Activated T-cell treated with anti-CD3 and anti-CD28 coated beads, Interleukin-2, amount 50 U/mL, for 24 hours (primary cell): ENCODE results near the gene TMEM131L.
"Not testable (repeated sequence)": the region's sequence is repeated elsewhere in the genome, so short reads cannot be mapped to it uniquely, and the experiment has no call there.

Source experiments
- DNase-seq: peaks from one replicate; pipeline ENCODE4 v3.0.0-alpha.2; 2020
- H3K27ac Mint-ChIP-seq: 2 replicates; pipeline ENCODE4 v1.8.0; 2020; ENCODE audit warnings: mild to moderate bottlenecking, mixed read lengths
- H3K27me3 Mint-ChIP-seq: 2 replicates; pipeline ENCODE4 v1.8.0; 2020; ENCODE audit warnings: mixed read lengths
- H3K36me3 Mint-ChIP-seq: 2 replicates; pipeline ENCODE4 v1.8.0; 2020; ENCODE audit warnings: low read depth, mixed read lengths
- H3K4me1 Mint-ChIP-seq: 2 replicates; pipeline ENCODE4 v1.8.0; 2020; ENCODE audit warnings: low read depth, mixed read lengths
- H3K4me3 Mint-ChIP-seq: 2 replicates; pipeline ENCODE4 v1.8.0; 2020; ENCODE audit warnings: mild to moderate bottlenecking, moderate library complexity, mixed read lengths
- H3K9me3 Mint-ChIP-seq: 2 replicates; pipeline ENCODE4 v1.8.0; 2020; ENCODE audit warnings: mixed read lengths

TMEM131L gene

DNA sequence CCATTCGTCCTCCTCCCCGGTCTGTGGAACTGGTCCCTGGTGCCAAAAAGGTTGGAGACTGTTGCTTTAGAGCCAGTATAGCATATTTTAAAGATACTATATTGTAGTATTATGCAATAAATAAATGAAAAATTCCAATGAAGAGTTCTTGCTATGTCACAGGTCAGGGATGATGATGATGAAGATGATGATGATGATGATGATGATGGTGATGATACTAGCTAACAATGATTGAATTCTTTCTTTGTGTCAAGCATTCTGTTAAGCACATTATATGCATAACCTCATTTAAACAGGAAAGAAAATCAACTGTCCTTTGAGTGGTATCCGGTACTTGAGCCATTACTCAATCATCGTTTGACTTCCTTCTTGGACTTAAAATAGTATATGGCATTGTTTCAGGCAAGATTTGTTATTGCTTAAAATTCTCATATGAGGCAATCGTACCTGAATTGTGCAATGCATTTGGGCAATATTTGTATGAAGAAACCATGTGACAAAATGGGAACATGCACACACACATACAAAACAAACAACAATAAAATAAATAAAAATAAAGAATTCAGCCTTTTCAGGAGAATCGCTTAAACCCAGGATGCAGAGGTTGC, 195.2 kb downstream of the TMEM131L start:
- Mint-ChIP-seq H3K36me3 (no peaks in the 10 kb centered on the region), H3K27me3 (no peaks in the 10 kb centered on the region), H3K4me3 (no peak overlapping the region), H3K27ac (no peak overlapping the region), H3K9me3 (peaks cover 5% of the 10 kb centered on the region), H3K4me1 (no peaks in the 10 kb centered on the region)
- DNase-seq, result no peak

DNA sequence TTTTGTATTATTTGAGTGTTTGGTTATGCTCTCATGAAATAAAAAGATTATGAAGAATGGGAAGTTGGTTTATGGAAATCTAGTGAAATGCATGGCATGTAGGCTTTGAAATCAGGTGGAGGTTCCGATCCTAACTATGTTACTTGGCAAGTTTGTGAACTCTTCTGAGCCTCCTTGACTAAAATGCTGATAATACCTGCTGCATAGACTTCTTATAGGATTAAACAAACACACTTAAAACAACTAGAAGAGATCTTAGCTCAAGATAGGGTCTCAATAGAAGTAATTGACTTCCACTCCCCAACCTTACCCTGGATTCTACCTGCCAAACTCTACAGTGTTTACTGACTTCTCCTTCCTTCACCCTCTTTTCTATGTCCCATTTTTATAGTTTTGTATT, 195.7 kb downstream of the TMEM131L start:
- Mint-ChIP-seq H3K36me3 (no peaks in the 10 kb centered on the region), H3K27me3 (no peaks in the 10 kb centered on the region), H3K9me3 (peaks cover 5% of the 10 kb centered on the region), H3K27ac (no peak overlapping the region), H3K4me3 (no peak overlapping the region), H3K4me1 (no peaks in the 10 kb centered on the region)
- DNase-seq, result no peak

DNA sequence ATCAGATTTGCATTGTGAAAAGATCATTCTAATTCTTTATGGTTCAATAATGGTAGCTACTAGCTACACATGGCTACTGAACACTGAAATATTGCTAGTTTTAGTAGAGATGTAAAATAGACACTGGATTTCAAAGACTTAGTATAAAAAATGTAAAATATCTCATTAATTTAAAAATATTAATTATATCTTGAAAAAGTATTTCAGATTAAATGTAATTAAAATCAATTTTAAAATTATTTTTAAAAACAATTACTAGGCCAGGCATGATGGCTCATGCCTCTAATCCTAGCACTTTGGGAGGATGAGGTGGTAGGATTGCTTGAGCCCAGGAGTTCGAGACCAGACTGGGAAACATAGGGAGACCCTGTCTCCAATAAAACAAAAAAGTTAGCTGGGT, 197.5 kb downstream of the TMEM131L start:
- H3K9me3 Mint-ChIP-seq, result peaks cover 5% of the 10 kb centered on the region
- no peak for DNase-seq
- no peak overlapping the region for H3K4me3 Mint-ChIP-seq
- no peaks in the 10 kb centered on the region for H3K36me3 Mint-ChIP-seq
- H3K4me1 Mint-ChIP-seq, result no peaks in the 10 kb centered on the region
- H3K27me3 Mint-ChIP-seq, result peaks cover 6% of the 10 kb centered on the region
- H3K27ac Mint-ChIP-seq, result no peak overlapping the region

DNA sequence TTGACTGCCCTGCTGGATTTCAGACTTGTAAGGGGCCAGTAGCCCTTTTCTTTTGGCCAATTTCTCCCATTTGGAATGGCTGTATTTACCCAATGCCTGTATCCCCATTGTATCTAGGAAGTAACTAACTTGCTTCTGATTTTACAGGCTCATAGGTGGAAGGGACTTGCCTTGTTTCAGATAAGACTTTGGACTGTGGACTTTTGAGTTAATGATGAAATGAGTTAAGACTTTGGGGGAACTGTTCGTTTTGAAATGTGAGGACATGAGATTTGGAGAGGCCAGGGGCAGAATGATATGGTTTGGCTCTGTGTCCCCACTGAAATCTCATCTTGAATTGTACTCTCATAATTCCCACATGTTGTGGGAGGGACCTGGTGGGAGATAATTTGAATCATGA, 200.3 kb downstream of the TMEM131L start:
- not testable (repeated sequence) for H3K36me3 Mint-ChIP-seq, H3K9me3 Mint-ChIP-seq, H3K4me3 Mint-ChIP-seq, H3K27ac Mint-ChIP-seq, H3K4me1 Mint-ChIP-seq, H3K27me3 Mint-ChIP-seq, DNase-seq

DNA sequence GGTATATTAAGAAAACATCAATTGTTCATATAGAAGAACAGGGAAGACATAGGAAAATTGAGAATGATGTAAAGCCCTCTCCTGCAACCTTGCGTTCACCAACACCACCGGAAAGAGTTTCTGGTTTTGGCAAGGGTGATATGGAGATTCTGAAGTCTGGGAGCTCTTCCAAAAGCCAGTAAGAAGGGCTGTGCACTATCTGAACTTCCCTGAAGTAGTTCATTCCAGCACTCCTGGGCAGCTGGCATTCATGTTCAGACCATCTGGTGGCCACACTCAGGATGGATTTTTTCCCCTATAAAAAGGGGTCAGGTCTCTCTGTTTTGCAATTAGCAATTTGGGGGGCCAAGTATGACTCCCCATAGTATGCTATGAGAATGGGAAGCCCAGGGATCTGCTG, 202.5 kb downstream of the TMEM131L start:
- Mint-ChIP-seq H3K36me3 (no peaks in the 10 kb centered on the region), H3K4me1 (no peaks in the 10 kb centered on the region), H3K9me3 (no peaks in the 10 kb centered on the region), H3K27ac (no peak overlapping the region), H3K27me3 (peaks cover 12% of the 10 kb centered on the region), H3K4me3 (no peak overlapping the region)
- DNase-seq, result no peak

DNA sequence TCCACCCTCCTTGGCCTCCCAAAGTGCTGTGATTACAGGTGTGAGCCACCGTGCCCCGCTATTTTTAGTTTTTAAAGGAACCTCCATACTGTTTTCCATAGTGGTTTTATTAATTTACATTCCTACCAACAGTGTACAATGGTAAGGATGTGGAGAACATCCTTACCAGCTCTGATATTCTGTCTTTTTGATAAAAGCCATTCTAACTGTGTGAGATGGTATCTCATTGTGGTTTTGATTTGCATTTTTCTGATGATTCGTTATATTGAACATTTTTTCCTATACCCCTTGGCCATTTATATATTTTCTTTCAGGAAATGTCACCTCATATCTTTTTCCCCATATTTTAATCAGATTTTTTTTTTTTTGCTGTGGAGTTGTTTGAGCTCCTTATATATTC, 203.7 kb downstream of the TMEM131L start:
- Mint-ChIP-seq H3K4me1 (no peaks in the 10 kb centered on the region), H3K27ac (no peak overlapping the region), H3K27me3 (peaks cover 12% of the 10 kb centered on the region), H3K4me3 (no peak overlapping the region), H3K9me3 (no peaks in the 10 kb centered on the region), H3K36me3 (no peaks in the 10 kb centered on the region)
- no peak for DNase-seq

DNA sequence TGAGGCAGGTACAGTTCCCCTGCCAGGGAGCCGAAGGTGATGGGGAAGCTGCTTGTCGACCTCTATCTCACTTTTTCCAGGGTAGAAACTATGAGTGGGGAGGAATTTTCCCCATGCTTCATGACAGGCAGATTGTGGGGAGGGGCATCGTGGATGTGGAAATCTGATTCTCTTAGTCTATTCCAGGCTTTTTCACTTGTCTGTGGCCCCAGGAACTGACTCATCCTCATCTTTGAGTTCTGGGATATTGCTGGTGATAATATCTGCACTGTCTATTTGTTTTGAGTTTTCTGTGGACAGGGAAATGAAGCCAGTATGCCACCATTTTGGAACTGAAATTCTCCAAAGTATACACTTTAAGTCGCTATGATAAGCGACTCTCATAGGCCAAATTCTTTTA, 210.3 kb downstream of the TMEM131L start:
- Mint-ChIP-seq H3K36me3 (no peaks in the 10 kb centered on the region), H3K4me1 (no peaks in the 10 kb centered on the region), H3K9me3 (peaks cover 5% of the 10 kb centered on the region), H3K27ac (no peak overlapping the region), H3K4me3 (no peak overlapping the region), H3K27me3 (peaks cover 17% of the 10 kb centered on the region)
- no peak for DNase-seq

DNA sequence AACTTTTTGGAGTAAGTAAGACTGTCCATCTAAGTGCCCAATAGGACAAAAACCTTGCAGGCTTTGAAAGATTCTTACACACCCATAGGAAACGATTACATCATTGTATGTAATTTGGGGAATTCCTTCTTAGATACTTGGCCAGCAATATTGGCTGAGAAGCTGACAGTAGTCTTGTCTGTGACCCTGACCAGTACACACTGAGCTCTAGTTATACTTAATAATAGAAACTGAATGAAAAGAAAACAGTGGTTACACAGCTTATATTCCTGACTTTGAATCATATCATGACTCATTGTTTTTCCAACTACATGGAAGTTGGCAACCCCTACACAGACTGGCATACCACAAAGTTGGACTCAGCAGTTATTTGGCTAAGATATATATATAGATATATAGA, 210.8 kb downstream of the TMEM131L start:
- no peaks in the 10 kb centered on the region for H3K36me3 Mint-ChIP-seq
- H3K4me1 Mint-ChIP-seq, result no peaks in the 10 kb centered on the region
- no peak overlapping the region for H3K4me3 Mint-ChIP-seq
- no peak for DNase-seq
- H3K27me3 Mint-ChIP-seq, result peaks cover 20% of the 10 kb centered on the region
- H3K27ac Mint-ChIP-seq, result no peak overlapping the region
- H3K9me3 Mint-ChIP-seq, result peaks cover 5% of the 10 kb centered on the region

DNA sequence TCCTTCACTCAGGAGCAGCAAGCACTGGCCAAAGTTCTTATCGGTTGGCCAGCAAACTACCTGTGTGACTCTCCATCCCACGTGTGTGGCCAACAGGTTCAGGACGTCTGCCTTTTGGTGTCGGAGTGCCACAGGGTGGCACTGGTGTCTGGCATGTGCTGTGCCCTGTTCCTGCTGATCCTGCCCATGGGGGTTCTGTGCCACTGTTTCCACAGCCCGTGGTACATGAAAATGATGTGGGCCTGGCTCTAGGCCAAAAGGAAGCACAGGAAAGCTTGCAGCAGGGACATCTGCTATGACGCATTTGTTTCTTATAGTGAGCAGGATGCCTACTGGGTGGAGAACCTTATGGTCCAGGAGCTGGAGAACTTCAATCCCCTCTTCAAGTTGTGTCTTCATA, 213.3 kb downstream of the TMEM131L start:
- H3K36me3 Mint-ChIP-seq, result no peaks in the 10 kb centered on the region
- peaks cover 7% of the 10 kb centered on the region for H3K4me1 Mint-ChIP-seq
- DNase-seq, result no peak
- H3K4me3 Mint-ChIP-seq, result no peak overlapping the region
- H3K27me3 Mint-ChIP-seq, result peaks cover 37% of the 10 kb centered on the region
- H3K9me3 Mint-ChIP-seq, result peaks cover 5% of the 10 kb centered on the region
- no peak overlapping the region for H3K27ac Mint-ChIP-seq

DNA sequence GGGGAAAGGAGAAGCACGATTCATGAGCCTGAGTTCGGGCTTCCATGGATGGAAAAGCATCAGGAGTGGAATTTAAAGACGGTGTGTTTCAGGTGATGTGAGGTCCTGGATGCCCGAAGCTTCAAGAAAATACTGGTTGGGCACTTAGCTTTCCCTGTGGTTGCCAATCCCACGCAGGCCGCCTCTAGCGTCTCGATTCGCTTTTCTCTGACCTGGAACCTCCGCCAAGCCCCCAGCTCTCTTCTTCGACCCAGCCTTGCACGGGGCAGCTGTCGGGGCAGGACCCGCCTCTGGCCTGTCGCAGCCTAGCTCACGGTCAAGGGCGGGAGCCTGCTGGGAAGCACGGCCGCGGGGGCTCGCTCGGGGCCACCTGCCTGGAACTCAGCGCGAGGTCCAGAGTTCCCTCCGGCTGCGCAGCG, 217.6 kb downstream of the TMEM131L start:
- DNase-seq, result no peak
- peaks cover 13% of the 10 kb centered on the region for H3K4me1 Mint-ChIP-seq
- peaks cover 37% of the 10 kb centered on the region for H3K27me3 Mint-ChIP-seq
- peak overlapping the region; percentile 56 for H3K4me3 Mint-ChIP-seq
- H3K9me3 Mint-ChIP-seq, result peaks cover 15% of the 10 kb centered on the region
- H3K27ac Mint-ChIP-seq, result no peak overlapping the region
- H3K36me3 Mint-ChIP-seq, result peaks cover 10% of the 10 kb centered on the region

DNA sequence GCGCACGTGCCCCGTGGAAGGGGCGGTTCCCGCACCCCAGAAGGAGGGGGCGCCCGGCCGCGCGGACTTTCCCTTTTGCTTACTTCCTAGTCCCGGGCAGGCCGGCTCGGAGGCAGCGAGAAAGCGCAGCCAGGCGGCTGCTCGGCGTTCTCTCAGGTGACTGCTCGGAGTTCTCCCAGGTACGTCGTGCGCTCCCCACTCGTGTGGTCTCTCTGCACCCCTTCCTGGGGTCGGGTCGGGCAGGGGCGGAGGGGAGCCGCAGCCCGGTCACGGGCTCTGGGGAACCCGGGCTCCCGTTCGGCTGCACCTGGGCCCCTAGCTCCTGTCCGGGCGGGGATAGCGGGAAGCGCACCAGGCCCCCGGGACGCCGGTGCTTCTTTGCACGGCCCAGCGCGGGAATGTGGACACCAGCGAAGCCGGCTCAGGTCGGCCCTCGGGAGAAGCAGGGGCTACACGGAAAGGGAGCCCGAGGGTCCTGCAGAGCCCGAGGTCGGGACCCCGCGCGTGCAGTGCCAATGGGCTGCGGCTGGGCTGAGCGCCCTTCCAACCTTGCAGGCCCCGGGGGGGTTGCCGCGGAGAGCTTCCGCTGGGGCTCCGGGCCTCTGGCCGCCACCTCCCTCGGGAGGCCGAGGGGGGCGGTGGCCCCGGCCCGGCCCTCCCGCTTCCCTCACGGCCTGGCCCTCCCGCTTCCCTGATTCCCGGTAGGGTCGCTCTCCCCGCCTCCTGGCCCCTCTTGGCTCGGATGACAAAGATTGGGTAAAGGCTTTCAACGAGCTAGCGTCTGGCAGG, 218.2 kb downstream of the TMEM131L start, which contains the start of gene TLR2:
TSS of gene TLR2 (plus strand) at position 99 of the 789 bp plus-strand sequence. CDS start 18,628 bp downstream, outside the sequence.
- H3K27ac Mint-ChIP-seq, result no peak within 1 kb of the TSS
- H3K4me1 Mint-ChIP-seq, result peaks cover 13% of the 10 kb centered on the region
- peaks cover 35% of the 10 kb centered on the region for H3K27me3 Mint-ChIP-seq
- peaks cover 16% of the 10 kb centered on the region for H3K36me3 Mint-ChIP-seq
- peak; percentile 77 for DNase-seq
- H3K4me3 Mint-ChIP-seq, result peak within 1 kb of the TSS; percentile 73
- peaks cover 20% of the 10 kb centered on the region for H3K9me3 Mint-ChIP-seq

DNA sequence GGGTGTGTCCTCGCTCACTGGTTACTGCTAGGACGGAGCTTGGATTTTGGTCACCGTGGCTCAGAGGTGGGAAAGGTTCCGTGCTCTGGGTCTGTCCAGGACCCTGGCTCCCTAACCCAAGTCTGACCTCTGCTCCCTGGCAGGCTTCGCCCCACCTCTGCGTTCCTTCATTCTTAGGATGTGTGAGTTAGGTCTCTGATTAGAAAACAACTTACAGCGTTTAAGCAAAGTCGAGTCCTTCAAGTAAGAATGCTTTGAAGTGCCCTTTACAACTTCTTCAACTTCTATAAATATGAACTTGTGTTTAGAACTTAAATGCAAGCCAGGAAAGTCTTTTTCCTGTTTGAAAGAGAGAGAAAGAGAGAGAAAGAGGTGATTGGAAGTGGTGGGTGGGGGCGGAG, 218.8 kb downstream of the TMEM131L start:
- DNase-seq, result no peak
- H3K4me3 Mint-ChIP-seq, result peak overlapping the region; percentile 73
- peaks cover 19% of the 10 kb centered on the region for H3K36me3 Mint-ChIP-seq
- no peak overlapping the region for H3K27ac Mint-ChIP-seq
- peaks cover 13% of the 10 kb centered on the region for H3K4me1 Mint-ChIP-seq
- peaks cover 35% of the 10 kb centered on the region for H3K27me3 Mint-ChIP-seq
- H3K9me3 Mint-ChIP-seq, result peaks cover 26% of the 10 kb centered on the region
